Posterior vena cava (tissue), 2 donors: Measurements from ENCODE around the gene DEDD. TPM values are rescaled to one million over a fixed set of nuclear protein-coding genes. Genes with fewer than 3 reads are reported as not detected.

ENCODE experiments used
- DNase-seq: peaks from one replicate; pipeline ENCODE4 v3.0.0-alpha.2; 2020; ENCODE audit warnings: low spot score
- intact Hi-C, 2 donors: fragments of 100-400 bp; cut with DNase I; formaldehyde crosslinking; loops; one replicate each; pipeline versions ENCODE4 v1.14.1 to v1.14.2; 2022 to 2023
- total RNA-seq, 2 donors: library from RNA; stranded (reverse); fragmentation: NEBNext Ultra II Directional; extraction: Animal tissue kit (Norgen Biotek cat#: 25700); gene quantifications; one replicate each; pipeline ENCODE4 v1.2.1, GENCODE V29; 2021
- donor health status: DM: yes; HTN: yes; CAD: no.
- donor health status: DM: yes; HTN: yes; CAD: no.

The DEDD gene
- total RNA-seq, 2 donors from 2014 or later = 32.1 to 35.8 TPM

DNA sequence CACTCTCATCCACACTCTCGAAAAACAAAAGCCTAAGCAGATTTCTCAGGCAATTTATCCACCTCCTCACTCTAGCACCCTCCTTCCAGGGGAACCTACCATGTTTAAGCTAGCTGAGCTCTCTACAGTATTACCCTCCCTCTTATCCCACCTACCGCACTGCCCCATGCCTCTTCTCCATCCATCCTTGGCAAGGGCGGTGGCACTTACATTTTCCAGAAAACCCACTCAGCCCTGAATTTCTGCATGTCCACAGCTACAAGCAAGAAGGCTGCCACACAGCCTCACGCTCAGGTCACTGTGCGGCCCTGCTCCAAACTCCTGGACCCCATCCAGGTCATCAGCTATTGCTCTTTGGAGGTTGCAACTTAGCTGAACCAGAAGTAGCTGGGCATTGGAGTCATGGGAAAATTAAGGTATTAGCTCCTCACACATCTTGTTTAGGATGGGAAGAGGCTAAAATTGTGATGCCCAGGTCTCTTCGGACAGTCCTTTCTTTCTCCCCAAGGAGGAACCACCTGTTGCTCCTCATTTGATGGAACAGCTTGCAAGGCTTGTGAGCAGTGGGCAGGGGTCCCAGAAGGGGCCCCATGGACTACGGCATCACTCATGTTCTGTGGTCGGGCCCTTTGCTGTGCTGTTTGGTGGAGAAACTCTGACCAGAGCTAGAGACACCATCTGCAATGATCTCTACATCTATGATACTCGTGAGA, 33.2 kb downstream of the DEDD start:
- DNase-seq = no peak
- intact Hi-C loops = no loop called here

DNA sequence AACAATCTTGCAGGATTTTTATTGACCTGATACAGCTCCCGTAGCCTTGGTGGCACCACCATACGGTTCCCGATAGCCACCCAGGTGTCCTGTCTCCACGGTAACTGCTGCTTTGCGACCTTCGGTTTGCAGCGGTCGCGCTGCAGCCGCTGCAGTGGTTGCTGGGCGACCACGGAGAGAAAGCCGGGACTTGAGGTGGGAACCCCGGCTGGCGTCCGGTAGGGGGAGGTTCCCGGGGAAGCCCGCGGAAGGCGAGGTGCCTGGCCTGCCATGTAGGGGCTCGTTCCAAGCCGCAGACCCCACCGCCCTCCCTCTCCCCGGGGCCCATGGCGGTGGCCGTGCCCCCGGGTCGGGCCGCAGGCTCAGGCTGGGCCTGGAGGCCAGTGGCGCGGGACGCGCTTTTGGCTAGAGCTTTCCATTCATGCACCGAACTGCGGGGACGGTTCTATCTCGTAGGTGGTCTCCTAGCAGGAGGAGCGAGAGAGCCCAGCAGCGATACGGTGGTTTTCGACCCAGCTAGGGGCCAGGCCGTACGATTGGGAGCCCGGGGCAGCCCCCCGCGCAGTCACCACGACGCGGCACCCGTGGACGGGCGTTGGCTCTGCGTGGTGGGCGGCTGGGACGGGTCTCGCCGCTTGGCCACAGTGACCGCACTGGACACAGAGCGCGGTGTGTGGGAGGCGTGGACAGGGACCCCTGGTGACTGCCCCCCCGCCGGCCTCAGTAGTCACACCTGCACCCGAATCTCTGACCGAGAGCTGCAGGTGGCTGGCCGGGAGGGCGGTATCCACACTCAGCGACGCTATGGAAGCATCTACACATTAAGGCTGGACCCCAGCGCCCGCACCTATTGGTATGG, 34.0 kb downstream of the DEDD start, which contains the start of gene KLHDC9:
TSS of gene KLHDC9 (plus strand) at position 152 of the 859 bp plus-strand sequence. CDS start at position 327, 175 bp downstream.
- peak; percentile 91 for DNase-seq
- intact Hi-C loops = no loop called here

DNA sequence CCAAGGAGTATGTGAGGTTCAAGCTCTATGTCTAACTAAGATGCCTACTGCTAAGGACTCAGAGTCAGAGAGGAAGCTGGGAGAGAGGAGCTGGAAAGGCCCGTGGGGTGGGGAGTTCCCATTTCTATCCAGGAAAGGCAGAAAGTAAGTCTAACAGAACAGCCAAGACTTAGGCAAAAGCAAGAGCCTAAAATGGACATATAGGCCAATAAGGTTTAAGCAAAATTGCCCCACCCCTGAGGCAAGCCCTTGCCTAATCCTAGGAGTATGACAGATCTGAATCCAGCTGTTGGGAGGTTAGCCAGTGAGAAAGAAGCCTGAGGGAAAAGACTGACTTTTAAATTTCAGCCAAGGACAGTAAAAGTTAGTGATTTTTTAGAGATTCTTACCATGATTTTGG, 35.9 kb downstream of the DEDD start:
- intact Hi-C loops = no loop called here
- DNase-seq = no peak

DNA sequence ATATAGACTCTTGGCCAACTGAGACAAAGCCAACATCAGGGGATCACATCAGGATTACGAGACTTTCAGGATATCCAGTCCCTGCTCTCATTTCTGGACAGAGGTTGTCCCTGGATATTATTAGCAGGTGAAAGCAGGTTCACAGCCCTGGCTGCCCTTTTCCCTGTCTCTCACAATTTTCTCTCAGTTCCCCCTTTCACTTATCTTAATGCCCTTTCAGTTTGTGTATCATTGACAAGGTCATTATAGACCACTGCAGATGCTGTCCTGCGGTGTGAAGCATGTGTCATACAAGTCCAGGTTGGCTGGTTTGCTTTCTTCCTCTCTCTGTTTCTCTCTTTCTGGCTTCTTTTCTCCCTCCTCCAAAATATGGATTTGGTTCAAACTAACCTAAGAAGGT, 36.5 kb downstream of the DEDD start:
- no peak for DNase-seq
- intact Hi-C loops = no loop called here

DNA sequence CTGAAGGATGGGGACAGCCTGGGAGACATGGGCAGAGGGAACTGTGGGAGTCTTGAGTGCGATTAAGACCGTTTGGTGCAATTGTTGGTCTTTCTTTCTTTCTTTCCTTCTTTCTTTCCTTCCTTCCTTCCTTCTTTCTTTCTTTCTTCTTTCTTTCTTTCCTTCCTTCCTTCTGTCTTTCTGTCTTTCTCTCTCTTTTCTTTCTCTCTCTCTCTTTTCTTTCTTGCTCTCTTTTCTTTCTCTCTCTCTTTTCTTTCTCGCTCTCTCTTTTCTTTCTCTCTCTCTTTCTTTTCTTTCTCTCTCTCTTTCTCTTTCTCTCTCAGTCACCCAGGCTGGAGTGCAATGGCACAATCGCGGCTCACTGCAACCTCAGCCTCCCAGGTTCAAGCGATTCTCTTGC, 37.2 kb downstream of the DEDD start:
- intact Hi-C loops = no loop called here
- DNase-seq = no peak

DNA sequence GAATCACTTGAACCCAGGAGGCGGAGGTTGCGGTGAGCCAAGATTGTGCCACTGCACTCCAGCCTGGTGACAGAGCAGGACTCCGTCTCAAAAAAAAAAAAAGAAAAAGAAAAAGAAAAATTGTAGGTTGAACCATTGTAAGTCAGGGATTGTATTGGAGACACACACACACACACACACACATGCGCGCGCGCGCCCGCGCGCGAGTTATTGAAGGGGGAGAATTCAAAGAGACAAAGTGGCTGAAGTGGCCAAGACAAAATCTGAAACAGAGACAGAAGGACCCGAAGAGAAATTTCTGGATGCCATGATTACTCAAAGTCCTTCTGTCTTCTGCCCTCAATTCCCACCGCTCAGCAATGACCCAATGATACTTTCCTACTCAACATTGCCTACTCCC, 38.0 kb downstream of the DEDD start:
- intact Hi-C loops = no loop called here
- DNase-seq = no peak

DNA sequence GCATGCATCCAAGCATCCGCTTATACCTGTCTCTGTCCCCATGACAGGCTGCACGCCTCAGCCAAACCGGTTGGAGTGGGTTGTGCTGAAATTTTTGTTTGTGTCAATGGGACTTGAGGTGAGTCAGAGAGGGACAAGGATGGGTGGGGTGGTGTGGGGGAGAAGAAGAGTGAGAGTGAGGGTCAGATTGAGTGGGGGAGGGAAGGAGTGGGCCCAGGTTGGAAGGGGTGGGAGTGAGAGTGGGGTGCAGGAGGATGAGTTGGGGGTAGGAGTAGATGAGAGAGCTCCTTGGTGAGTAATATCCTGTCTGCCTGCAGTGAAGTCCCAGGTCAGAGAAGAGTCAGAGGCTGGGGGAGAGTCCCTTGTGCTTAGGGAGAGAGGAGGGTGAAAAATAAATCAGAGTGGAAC, 39.8 kb downstream of the DEDD start:
- intact Hi-C loops = no loop called here
- DNase-seq = no peak

DNA sequence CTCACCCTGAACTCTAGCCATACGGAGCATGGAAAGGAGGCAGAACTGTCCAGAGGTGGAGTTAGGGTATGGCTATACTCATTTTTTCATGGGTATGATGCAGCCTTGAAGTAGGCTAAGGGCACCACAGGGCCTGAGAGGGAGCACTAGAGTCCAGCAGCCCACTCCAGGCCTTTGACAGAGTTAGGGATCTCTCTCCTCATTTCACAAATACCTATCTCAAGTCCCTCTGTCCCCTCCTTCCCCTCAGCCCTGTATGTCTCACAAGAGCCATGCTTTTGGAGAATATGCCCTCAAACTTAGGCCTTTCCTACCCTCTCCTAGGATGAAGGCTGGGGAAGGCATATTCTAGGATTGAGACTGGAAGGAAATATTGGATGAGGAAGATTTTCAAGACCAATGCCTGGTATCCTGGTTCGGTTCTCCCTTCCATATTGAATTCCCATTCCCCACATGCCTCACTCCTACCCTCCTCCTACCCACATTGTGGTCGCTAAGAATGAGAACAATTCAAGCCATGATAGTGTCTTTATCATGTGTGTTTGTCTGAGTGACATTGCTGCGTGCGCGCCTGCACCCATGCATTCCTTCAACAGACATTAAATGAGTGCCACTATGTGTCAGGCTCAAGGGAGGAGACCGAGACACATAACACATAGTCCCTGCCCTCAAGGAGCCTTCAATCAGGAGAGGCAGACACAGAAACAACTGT, 40.5 kb downstream of the DEDD start:
- DNase-seq = no peak
- intact Hi-C loops = no loop called here

DNA sequence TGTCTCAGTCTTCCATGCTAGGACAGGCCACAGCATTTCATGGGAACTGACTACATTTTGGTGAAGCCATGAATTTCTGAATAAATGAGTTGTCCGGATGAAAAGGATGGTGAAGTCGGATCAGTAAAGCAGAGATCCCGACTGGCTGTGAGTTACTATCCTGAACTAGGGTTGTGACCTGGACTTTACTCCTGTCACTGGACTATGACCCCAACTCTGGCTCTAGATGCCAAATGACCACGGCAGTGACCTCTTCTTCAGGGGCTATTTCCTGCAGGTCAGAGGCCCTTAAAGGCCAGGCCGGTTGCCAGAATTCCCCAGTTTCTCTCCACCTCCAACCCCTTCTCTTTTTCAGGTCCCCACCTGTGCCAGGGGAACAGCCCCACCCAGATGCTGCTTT, 41.4 kb downstream of the DEDD start:
- no peak for DNase-seq
- intact Hi-C loops = no loop called here

DNA sequence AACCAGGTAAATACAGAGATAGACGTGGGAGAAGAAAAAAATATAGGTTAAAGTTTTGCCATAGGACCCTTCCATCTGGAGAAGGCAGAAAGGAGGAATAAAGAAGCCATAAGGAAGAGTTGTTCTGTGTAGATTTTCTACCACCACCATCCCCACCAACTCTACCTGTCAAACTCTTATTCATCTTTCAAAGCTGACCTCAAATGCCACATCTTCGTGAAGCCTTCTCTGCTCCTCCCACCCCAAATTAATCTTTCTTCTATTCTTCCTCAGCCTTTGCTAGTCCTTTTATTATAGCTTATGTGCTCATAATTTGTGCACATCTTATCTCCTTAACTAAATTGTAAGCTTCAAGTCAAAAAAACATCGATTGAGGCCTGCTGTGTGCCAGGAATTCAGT, 41.9 kb downstream of the DEDD start:
- DNase-seq = no peak
- intact Hi-C loops = no loop called here

DNA sequence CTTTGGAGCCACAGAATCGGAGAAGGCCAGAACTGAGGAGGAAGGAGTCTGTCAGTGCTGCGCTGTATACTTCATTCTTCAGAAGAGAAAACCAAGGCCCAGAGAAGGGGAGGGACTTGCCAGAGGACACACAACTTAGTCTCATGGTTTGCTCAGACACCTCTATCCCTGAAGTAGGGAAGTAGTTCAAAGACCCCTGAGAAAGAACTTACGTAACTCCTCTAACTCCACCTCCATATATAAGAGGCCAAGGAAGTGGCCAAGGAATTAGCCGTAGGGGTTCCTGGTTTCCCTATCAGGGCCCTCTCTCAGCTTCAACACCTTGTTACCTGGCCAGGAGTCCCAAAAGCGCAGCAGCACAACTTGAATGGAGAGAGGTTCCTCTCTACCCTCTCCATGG, 42.5 kb downstream of the DEDD start:
- intact Hi-C loops = no loop called here
- no peak for DNase-seq

DNA sequence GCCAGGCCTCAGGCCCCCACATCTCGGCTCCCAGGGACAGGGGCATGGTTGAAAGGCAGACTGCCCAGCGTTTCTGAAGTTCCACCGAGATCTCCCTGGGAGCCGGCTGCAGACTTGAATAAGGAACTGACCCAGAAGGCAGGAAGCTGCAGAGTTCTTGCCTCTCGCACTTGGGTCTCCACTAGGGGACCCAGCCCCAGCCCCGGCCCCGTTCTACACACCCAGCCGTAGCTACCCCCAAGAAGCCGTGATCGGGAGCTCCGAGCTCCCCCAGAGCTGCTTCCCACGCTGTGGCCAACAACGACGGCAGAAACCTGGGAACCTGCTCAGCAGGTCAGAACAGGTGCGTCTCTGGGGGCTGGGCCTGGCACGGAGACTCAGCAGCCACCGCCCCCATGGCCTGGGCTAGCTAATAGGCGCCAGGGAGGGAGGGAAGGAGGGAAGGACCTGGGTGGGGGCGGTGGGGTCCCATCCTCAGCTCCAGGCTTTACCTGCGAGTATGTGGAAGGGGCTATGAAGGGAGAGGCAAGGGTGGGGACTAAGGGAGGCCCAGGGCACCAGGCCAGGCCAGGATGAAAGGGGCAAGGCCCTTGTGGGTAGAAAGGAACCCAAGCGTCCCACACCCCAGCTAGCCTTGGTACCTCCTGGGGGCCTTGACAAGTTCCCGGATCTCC, 43.1 kb downstream of the DEDD start, which contains the start of gene NECTIN4:
TSS of gene NECTIN4 (minus strand) at position 308 of the 674 bp plus-strand sequence. CDS start at position 46, 262 bp downstream.
- intact Hi-C loops = no loop called here
- DNase-seq = no peak

DNA sequence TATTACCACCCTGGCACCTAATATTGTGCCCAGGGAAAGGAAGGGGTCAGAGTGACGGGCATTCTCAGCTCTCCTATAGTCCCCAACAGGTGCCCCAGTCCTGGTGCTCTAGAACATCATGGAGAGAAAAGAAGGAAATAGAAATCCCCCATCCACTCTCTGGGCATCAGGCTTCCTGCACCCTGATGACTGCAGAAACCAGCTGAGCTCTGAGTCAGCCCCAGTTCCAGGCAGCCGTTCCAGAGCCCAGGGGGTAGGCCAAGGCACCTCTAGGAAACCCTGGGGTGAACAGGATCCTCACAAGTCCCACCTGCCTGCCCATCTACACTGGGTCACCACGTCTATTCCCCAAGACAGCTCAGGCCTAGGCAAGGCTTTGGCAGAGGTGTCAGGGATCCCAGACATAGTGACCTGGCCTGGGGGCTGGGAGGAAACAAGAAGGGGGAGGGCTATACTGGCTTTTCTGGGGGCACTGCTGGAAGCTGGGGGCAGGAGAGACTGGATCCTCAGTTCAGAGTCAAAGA, 43.8 kb downstream of the DEDD start:
- intact Hi-C loops = no loop called here
- no peak for DNase-seq

DNA sequence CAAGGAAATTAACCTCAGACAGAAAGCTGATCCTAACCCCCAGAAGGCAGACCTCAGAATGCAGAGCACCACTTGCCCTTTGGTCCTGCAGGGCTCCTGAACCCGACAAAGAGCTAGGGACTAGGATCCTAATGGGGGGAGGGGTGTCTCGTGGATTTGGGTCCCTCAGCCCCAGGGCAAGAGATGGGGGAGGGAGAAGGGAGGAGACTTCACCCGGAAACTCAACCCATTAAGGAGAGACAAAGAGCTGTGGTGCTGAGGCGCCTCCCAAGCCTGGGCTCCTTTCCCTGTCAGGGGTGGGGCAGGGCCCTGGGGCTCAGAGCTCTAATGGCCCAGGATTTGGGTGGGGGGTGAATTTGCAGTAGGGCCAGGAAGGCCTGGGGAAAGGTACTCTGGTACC, 46.0 kb downstream of the DEDD start:
- intact Hi-C loops = no loop called here
- no peak for DNase-seq

DNA sequence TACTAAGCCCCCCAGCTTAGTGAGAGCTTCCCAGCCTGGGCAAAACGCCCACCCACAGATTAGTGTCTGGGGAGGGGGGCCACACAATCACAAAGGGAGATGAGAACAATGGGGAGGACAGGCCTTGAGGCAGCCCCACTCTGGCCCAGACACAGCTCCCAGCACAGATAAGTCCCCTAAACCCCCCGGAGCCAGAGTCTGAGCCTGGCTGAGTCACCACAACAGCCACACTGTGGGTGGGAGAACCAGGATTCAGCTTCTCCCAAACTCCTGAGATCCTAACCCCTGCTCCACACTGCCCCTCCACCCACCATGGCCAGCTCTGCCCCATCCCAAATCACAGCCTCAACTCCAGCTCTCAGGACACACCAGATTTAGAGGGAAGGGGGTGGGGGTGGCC, 47.3 kb downstream of the DEDD start:
- DNase-seq = no peak
- intact Hi-C loops = no loop called here

DNA sequence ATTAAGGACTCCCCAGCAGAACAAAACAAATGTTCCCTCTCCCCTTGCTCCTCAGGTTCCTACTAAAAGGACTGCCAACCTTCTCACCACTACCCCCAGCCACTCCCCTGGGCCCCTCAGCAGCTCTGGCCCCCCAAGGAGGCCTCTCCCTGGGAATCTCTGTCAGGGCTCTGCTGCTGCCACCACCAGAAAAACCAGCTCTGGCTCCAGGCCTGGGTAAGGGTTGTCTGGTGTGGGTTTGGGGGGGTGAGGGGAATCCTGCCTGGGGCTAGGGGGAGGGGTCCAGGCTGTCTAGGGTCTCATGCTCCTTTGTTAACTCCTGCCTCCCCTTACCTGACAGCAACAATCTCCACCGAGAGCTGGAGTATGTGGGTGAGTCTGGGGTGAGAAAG, 47.9 kb downstream of the DEDD start:
- DNase-seq = no peak
- intact Hi-C loops = no loop called here

DNA sequence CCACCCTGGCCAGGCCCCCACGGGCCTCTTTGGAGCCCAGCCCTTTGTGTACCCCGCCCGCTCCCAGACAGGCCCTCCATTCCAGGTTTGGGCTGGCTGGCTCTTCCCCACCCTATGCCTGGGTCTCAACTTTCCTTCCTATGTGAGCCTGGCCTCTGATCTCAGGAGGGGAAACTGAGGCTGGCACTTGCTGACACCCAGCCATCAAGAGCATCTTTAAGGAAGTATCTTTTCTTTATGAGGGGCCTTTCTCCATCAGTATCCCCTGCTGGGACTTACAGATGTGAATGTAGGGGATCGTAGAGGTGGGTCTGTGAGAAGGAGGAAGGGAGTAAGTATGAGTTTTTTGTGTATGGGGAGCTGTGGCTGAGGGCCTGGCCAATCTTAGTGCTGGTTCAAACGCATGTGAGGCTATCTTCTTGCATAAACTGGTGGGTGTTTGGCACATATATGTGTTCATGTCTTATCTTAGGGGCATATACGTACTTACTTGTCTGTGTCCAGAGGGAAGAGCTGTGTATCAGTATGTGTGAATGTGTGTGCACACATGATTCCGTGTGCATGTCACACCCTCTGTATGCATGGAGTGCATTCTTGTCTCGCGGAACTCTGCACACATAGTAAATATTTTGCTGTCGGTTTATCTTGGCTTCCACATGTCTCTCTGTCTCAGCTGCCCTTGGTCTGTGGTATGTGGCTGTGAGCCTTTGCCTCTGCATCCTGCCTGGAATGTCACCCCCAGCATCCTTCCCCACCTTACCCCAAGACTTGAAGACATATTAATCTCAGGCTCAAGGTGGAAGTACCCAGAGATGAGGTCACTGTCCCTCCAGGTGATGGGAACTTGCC, 48.5 kb downstream of the DEDD start:
- DNase-seq = no peak
- intact Hi-C loops = no loop called here

DNA sequence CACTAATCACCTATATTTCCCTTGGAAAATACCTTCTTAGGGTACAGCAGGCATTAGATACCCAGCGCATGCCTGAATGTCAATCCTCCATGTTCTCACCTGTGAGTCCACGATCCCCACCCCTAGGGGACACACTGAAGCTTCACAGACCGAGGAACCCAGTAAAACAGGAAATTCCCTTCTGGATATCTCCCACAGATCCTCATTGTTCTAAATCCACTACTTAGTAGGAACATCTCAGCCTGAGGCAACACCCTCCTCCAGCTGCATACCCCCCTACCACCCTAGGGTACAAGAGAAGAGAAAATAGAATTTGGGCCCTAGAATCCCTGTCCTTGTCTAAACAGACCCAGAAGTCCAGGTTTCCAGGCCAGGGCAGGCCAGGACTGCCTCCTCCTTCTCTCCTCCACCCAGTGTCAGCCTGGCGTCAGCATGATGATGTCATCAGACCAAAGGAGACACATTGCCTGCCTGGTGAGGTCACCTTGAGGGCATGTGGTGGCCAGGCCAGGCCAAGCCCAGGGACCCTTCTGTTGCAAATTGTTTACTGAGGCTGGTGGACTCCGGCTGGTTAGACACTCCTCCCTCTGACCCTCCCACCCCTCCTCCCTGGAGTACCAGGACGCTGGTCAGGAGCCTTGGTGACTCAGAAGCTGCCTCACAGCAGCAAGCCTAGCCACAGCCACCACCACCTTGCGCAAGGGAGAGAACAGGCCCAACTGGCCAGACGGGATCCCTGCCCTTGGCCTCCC, 49.3 kb downstream of the DEDD start:
- peak; percentile 95 for DNase-seq
- intact Hi-C loops = no loop called here
